Endodermal cell (in vitro differentiated cells): Measurements from ENCODE around the gene CYP4V2. TPM values are rescaled to one million over a fixed set of nuclear protein-coding genes. Genes with fewer than 3 reads are reported as not detected.

Experiments used
- DNase-seq: peaks from one replicate; pipeline ENCODE4 v3.0.0-alpha.2; 2017
- H3K27ac ChIP-seq: 2 replicates; pipeline ENCODE4 v1.5.1; 2013; ENCODE audit warnings: mild to moderate bottlenecking, low read depth, low read length, moderate library complexity
- H3K27me3 ChIP-seq: 2 replicates; pipeline ENCODE4 v1.6.1; 2013; ENCODE audit warnings: mild to moderate bottlenecking, low read length, moderate library complexity; ENCODE audit not compliant: insufficient read depth, control insufficient read depth, poor library complexity, severe bottlenecking
- H3K36me3 ChIP-seq: 2 replicates; pipeline ENCODE4 v1.7.0; 2013; ENCODE audit warnings: mild to moderate bottlenecking, low read length, moderate library complexity; ENCODE audit not compliant: control insufficient read depth, insufficient read depth
- H3K4me1 ChIP-seq: one replicate; pipeline ENCODE4 v1.7.0; 2013; ENCODE audit warnings: low read length; ENCODE audit not compliant: control insufficient read depth, insufficient read depth
- H3K4me3 ChIP-seq: 2 replicates; pipeline ENCODE4 v1.5.1; 2013; ENCODE audit warnings: mild to moderate bottlenecking, low read length, moderate library complexity
- H3K9ac ChIP-seq: 2 replicates; pipeline ENCODE4 v1.6.1; 2013; ENCODE audit warnings: mild to moderate bottlenecking, low read length, moderate library complexity; ENCODE audit not compliant: poor library complexity, severe bottlenecking; ENCODE audit errors: extremely low read depth
- H3K9me3 ChIP-seq: 2 replicates; pipeline ENCODE4 v1.6.1; 2013; ENCODE audit warnings: mild to moderate bottlenecking, low read length, moderate library complexity; ENCODE audit not compliant: control insufficient read depth
- H3K27ac Mint-ChIP-seq: 2 replicates; pipeline ENCODE4 v1.8.0; 2020; ENCODE audit warnings: mixed read lengths
- H3K27me3 Mint-ChIP-seq: 2 replicates; pipeline ENCODE4 v1.8.0; 2021; ENCODE audit warnings: mild to moderate bottlenecking, mixed read lengths; ENCODE audit not compliant: insufficient read depth
- H3K36me3 Mint-ChIP-seq: 2 replicates; pipeline ENCODE4 v1.8.0; 2020; ENCODE audit warnings: low read depth, mixed read lengths
- H3K4me1 Mint-ChIP-seq: 2 replicates; pipeline ENCODE4 v1.8.0; 2020; ENCODE audit warnings: mixed read lengths
- H3K4me3 Mint-ChIP-seq: 2 replicates; pipeline ENCODE4 v1.8.0; 2020; ENCODE audit warnings: mild to moderate bottlenecking, moderate library complexity, mixed read lengths
- H3K9me3 Mint-ChIP-seq: 2 replicates; pipeline ENCODE4 v1.8.0; 2020; ENCODE audit warnings: mild to moderate bottlenecking, mixed read lengths
- CTCF ChIP-seq: fragments of 200-600 bp; sonication (generic); conservative IDR thresholded peaks from 2 replicates; pipeline ENCODE4 v1.5.0; 2021; ENCODE audit warnings: antibody characterized with exemption, mild to moderate bottlenecking
- WGBS, 2 experiments: methylation state at CpG; one replicate each; pipeline versions ENCODE4 v1.1.5 to v1.1.7; 2013; ENCODE audit warnings: missing lambda C conversion rate in 2 of 2, mixed read lengths in 1 of 2; ENCODE audit not compliant: insufficient coverage in 1 of 2, insufficient read length in 1 of 2; 5-methylcytosine and 5-hydroxymethylcytosine counted together
- total RNA-seq, 2 donors: library from RNA; stranded (reverse); fragmentation: NEBNext Ultra II Directional in 1 of 2; extraction: Animal tissue kit (Norgen Biotek cat#: 25700) in 1 of 2; gene quantifications; 2 replicates in 1 of 2; 3 replicates in 1 of 2; pipeline ENCODE4 v1.2.1, GENCODE V29; 2021

Gene CYP4V2
- total RNA-seq, 2 donors from 2014 or later, result 2.0 to 2.1 TPM

GRCh38 chr4:186190581-186191199, 677 bp upstream of the CYP4V2 start:
- Histone ChIP-seq H3K27me3 (no peaks in the 10 kb centered on the region), H3K9me3 (no peaks in the 10 kb centered on the region), H3K9ac (peak overlapping the region; percentile 42), H3K4me1 (no peaks in the 10 kb centered on the region), H3K27ac (peak overlapping the region; percentile 4), H3K36me3 (no peaks in the 10 kb centered on the region), H3K4me3 (peak overlapping the region; percentile 87)
- peaks cover 12% of the 10 kb centered on the region for H3K4me1 Mint-ChIP-seq
- WGBS, 2 experiments, result 0 to 2% methylated on average over 13 to 34 of the region's 34 CpGs
- H3K36me3 Mint-ChIP-seq, result no peaks in the 10 kb centered on the region
- peak overlapping the region; percentile 78 for H3K4me3 Mint-ChIP-seq
- peaks cover 7% of the 10 kb centered on the region for H3K27me3 Mint-ChIP-seq
- peak overlapping the region; percentile 79 for H3K27ac Mint-ChIP-seq
- no peaks in the 10 kb centered on the region for H3K9me3 Mint-ChIP-seq
- peak; percentile 48 for TF ChIP-seq CTCF
- DNase-seq, result no peak

GRCh38 chr4:186192066-186192612, 772 bp downstream of the CYP4V2 start:
- Mint-ChIP-seq H3K27me3 (peaks cover 7% of the 10 kb centered on the region), H3K36me3 (no peaks in the 10 kb centered on the region), H3K9me3 (no peaks in the 10 kb centered on the region), H3K4me3 (peak overlapping the region; percentile 78), H3K27ac (peak overlapping the region; percentile 66), H3K4me1 (peaks cover 12% of the 10 kb centered on the region)
- peak; percentile 80 for DNase-seq
- 4 to 6% methylated on average over 5 to 22 of the region's 22 CpGs for WGBS, 2 experiments
- H3K9me3 ChIP-seq, result no peaks in the 10 kb centered on the region
- peak overlapping the region; percentile 36 for H3K9ac ChIP-seq
- peak overlapping the region; percentile 87 for H3K4me3 ChIP-seq
- H3K36me3 ChIP-seq, result no peaks in the 10 kb centered on the region
- peak overlapping the region; percentile 4 for H3K27ac ChIP-seq
- no peak for TF ChIP-seq CTCF
- H3K4me1 ChIP-seq, result no peaks in the 10 kb centered on the region
- H3K27me3 ChIP-seq, result no peaks in the 10 kb centered on the region

- no peaks in the 10 kb centered on the region for H3K9me3 Mint-ChIP-seq
These were observed 2.5 kb downstream of the CYP4V2 start for GRCh38 chr4:186193851-186194250.

More at GRCh38 chr4:186193851-186194250, 2.5 kb downstream of the CYP4V2 start:
- H3K27ac Mint-ChIP-seq, result no peak overlapping the region
- no peaks in the 10 kb centered on the region for H3K27me3 ChIP-seq
- no peak overlapping the region for H3K9ac ChIP-seq
- no peak for TF ChIP-seq CTCF
- no peak overlapping the region for H3K4me3 Mint-ChIP-seq
- peaks cover 7% of the 10 kb centered on the region for H3K27me3 Mint-ChIP-seq
- peaks cover 12% of the 10 kb centered on the region for H3K4me1 Mint-ChIP-seq
- no peak overlapping the region for H3K4me3 ChIP-seq
- H3K36me3 ChIP-seq, result no peaks in the 10 kb centered on the region
- H3K36me3 Mint-ChIP-seq, result no peaks in the 10 kb centered on the region
- no peaks in the 10 kb centered on the region for H3K4me1 ChIP-seq
- no peak for DNase-seq
- H3K27ac ChIP-seq, result no peak overlapping the region
- WGBS, 2 experiments, result 93 to 97% methylated on average over 3 to 5 of the region's 5 CpGs
- H3K9me3 ChIP-seq, result no peaks in the 10 kb centered on the region
